HL-60 (cell line): ENCODE measurements around the gene UGGT2.

Source experiments
- CTCF ChIP-seq: IDR thresholded peaks from one replicate; pipeline ENCODE4 v1.5.1; 2011; ENCODE audit warnings: low read length, control low read depth, inconsistent platforms; ENCODE audit not compliant: insufficient read depth
- GABPA ChIP-seq: IDR thresholded peaks from 2 replicates; pipeline ENCODE4 v1.6.1; 2012; ENCODE audit warnings: low read depth
- POLR2AphosphoS5 ChIP-seq: IDR thresholded peaks from 2 replicates; pipeline ENCODE4 v1.6.1; 2012; ENCODE audit warnings: low read depth
- REST ChIP-seq: IDR thresholded peaks from 2 replicates; pipeline ENCODE4 v1.6.1; 2012; ENCODE audit warnings: low read depth; ENCODE audit not compliant: insufficient replicate concordance
- SPI1 ChIP-seq: IDR thresholded peaks from 2 replicates; pipeline ENCODE4 v1.6.1; 2012; ENCODE audit warnings: low read depth, mild to moderate bottlenecking, borderline replicate concordance

GRCh38 chr13:95861296-95861695, 191.9 kb downstream of the UGGT2 start:
- TF ChIP-seq SPI1 = no peak
- no peak for TF ChIP-seq CTCF
- no peak for TF ChIP-seq POLR2AphosphoS5
- no peak for TF ChIP-seq REST
- TF ChIP-seq GABPA = no peak
